ENCODE data around the gene PLEKHA8. TPM values are rescaled to one million over a fixed set of nuclear protein-coding genes. Genes with fewer than 3 reads are reported as not detected.

PLEKHA8 gene
- total RNA-seq, 2 donors from 2014 or later, result 11.7 to 14.9 TPM

GRCh38 chr7:30080818-30081217 is 52.6 kb downstream of the PLEKHA8 start:
- H3K27ac ChIP-seq, result no peak overlapping the region
- no peaks in the 10 kb centered on the region for H3K4me1 ChIP-seq
- H3K9me3 ChIP-seq, result no peaks in the 10 kb centered on the region
- intact Hi-C loops (cut with DNase I), result no loop called here
- TF ChIP-seq, protein P1, sequence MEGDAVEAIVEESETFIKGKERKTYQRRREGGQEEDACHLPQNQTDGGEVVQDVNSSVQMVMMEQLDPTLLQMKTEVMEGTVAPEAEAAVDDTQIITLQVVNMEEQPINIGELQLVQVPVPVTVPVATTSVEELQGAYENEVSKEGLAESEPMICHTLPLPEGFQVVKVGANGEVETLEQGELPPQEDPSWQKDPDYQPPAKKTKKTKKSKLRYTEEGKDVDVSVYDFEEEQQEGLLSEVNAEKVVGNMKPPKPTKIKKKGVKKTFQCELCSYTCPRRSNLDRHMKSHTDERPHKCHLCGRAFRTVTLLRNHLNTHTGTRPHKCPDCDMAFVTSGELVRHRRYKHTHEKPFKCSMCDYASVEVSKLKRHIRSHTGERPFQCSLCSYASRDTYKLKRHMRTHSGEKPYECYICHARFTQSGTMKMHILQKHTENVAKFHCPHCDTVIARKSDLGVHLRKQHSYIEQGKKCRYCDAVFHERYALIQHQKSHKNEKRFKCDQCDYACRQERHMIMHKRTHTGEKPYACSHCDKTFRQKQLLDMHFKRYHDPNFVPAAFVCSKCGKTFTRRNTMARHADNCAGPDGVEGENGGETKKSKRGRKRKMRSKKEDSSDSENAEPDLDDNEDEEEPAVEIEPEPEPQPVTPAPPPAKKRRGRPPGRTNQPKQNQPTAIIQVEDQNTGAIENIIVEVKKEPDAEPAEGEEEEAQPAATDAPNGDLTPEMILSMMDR (IDR thresholded peaks at IDR 0.05), result no peak
- no peak overlapping the region for H3K4me3 ChIP-seq
- no peaks in the 10 kb centered on the region for H3K36me3 ChIP-seq
- no peak for DNase-seq
- no peak overlapping the region for H3K9ac ChIP-seq (ENCODE audit: low read depth in 2 of 2, low read length in 2 of 2)
- H3K27me3 ChIP-seq, result no peaks in the 10 kb centered on the region

GRCh38 chr7:30082686-30083085 is 54.5 kb downstream of the PLEKHA8 start:
- TF ChIP-seq, protein P1 (IDR thresholded peaks at IDR 0.05), result no peak
- no peak for DNase-seq
- H3K27me3 ChIP-seq, result no peaks in the 10 kb centered on the region

GRCh38 chr7:30083334-30083733 is 55.1 kb downstream of the PLEKHA8 start:
- Histone ChIP-seq H3K9me3 (no peaks in the 10 kb centered on the region), H3K9ac (ENCODE audit: low read depth in 2 of 2, low read length in 2 of 2) (no peak overlapping the region), H3K36me3 (no peaks in the 10 kb centered on the region), H3K4me3 (no peak overlapping the region), H3K27me3 (no peaks in the 10 kb centered on the region), H3K4me1 (no peaks in the 10 kb centered on the region), H3K27ac (no peak overlapping the region)
- TF ChIP-seq, protein P1 (IDR thresholded peaks at IDR 0.05), result no peak
- intact Hi-C loops (cut with DNase I), result no loop called here
- no peak for DNase-seq

More at GRCh38 chr7:30082686-30083085, 54.5 kb downstream of the PLEKHA8 start:
- intact Hi-C loops (cut with DNase I), result no loop called here
- Histone ChIP-seq H3K36me3 (no peaks in the 10 kb centered on the region), H3K4me3 (no peak overlapping the region), H3K9me3 (no peaks in the 10 kb centered on the region), H3K4me1 (no peaks in the 10 kb centered on the region), H3K27ac (no peak overlapping the region), H3K9ac (ENCODE audit: low read depth in 2 of 2, low read length in 2 of 2) (no peak overlapping the region)

GRCh38 chr7:30084212-30084611 is 56.0 kb downstream of the PLEKHA8 start:
- DNase-seq, result no peak
- no peaks in the 10 kb centered on the region for H3K9me3 ChIP-seq
- no peak overlapping the region for H3K4me3 ChIP-seq
- TF ChIP-seq, protein P1 (IDR thresholded peaks at IDR 0.05), result no peak
- H3K36me3 ChIP-seq, result no peaks in the 10 kb centered on the region
- no peak overlapping the region for H3K27ac ChIP-seq
- H3K9ac ChIP-seq (ENCODE audit: low read depth in 2 of 2, low read length in 2 of 2), result no peak overlapping the region
- H3K4me1 ChIP-seq, result no peaks in the 10 kb centered on the region
- intact Hi-C loops (cut with DNase I), result no loop called here
- no peaks in the 10 kb centered on the region for H3K27me3 ChIP-seq

DNA sequence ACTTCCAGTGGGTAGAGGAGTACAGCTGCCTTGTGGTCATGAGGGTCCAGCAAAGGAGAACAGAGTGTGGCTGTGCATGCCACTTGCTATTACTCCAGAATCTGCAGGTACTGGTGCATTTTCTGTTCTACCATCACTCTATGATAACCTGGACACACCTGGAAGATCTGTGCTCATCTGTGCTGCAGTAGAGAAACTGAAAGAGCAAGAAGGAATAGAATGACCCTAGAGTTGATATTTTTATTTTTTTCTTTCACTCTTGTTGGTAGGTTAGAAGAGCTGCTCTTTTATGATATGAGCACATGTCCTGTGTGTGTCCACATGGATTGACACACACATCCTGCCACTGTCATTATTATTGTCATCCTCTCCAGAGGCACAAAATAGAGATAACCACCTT is 58.3 kb downstream of the PLEKHA8 start:
- Histone ChIP-seq H3K4me3 (no peak overlapping the region), H3K27me3 (no peaks in the 10 kb centered on the region), H3K9ac (ENCODE audit: low read depth in 2 of 2, low read length in 2 of 2) (no peak overlapping the region), H3K4me1 (no peaks in the 10 kb centered on the region), H3K9me3 (no peaks in the 10 kb centered on the region), H3K27ac (no peak overlapping the region), H3K36me3 (no peaks in the 10 kb centered on the region)
- intact Hi-C loops (cut with DNase I), result no loop called here
- DNase-seq, result no peak
- TF ChIP-seq, protein P1 (IDR thresholded peaks at IDR 0.05), result no peak

DNA sequence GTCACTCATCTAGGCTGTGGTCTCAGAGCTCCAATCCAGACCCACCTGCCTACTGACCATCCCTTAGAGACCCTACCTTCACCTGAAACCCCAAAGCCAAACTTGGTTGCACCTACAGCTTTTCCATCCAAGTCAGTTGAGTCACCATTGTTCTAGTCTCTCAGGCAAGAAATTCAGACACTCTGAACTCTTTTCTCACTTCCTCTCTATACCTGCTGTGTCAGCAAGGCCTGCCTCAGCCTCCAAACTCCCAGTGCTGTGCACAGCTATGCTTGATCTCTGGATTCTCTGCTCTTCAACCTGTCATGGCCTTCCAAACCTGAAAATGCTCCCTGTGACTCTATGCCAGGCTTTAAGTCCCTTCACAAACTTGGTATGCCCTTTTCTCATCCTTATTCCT is 59.2 kb downstream of the PLEKHA8 start:
- no peaks in the 10 kb centered on the region for H3K4me1 ChIP-seq
- no peaks in the 10 kb centered on the region for H3K27me3 ChIP-seq
- intact Hi-C loops (cut with DNase I), result no loop called here
- no peak overlapping the region for H3K27ac ChIP-seq
- H3K9me3 ChIP-seq, result no peaks in the 10 kb centered on the region
- TF ChIP-seq, protein P1 (IDR thresholded peaks at IDR 0.05), result no peak
- DNase-seq, result no peak
- no peak overlapping the region for H3K4me3 ChIP-seq
- H3K36me3 ChIP-seq, result no peaks in the 10 kb centered on the region
- no peak overlapping the region for H3K9ac ChIP-seq (ENCODE audit: low read depth in 2 of 2, low read length in 2 of 2)
